Measurements from ENCODE around the gene PTX3.

PTX3 gene

GRCh38 chr3:157427901-157428300, 8.7 kb upstream of the PTX3 start:
- DNase-seq, result no peak

GRCh38 chr3:157428853-157429252, 7.8 kb upstream of the PTX3 start:
- no peak for DNase-seq

- no peak for DNase-seq
Observed at GRCh38 chr3:157429708-157430107, 6.9 kb upstream of the PTX3 start.

DNA sequence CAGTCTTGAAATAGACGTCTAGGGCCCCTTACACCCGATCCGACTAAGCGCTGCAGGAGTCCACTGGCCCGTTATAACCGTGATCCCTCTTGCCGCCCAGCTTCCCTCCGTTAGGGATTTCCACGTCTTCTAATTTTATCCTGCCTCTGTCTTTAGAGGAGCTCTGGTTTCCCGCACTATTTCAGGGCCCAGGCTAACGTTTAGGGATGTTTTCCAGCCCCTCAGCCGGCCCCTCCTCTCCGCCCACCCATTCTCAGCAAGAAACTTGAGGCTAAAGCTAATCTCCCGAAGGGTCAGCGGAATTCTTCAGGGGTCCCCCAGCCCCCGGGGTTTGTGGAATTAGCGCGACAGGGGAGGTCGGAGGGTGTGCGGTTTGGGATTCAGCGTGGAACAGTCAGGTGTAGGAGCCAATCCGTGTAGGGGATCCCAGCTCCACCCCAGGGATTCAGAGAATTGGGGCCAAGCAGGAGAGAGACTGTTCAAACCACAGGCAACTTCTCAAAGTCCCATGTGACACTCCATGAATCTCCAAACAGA, 1.6 kb downstream of the PTX3 start:
- no peak for DNase-seq

GRCh38 chr3:157441102-157441624, 4.5 kb downstream of the PTX3 start:
- DNase-seq, result no peak

DNA sequence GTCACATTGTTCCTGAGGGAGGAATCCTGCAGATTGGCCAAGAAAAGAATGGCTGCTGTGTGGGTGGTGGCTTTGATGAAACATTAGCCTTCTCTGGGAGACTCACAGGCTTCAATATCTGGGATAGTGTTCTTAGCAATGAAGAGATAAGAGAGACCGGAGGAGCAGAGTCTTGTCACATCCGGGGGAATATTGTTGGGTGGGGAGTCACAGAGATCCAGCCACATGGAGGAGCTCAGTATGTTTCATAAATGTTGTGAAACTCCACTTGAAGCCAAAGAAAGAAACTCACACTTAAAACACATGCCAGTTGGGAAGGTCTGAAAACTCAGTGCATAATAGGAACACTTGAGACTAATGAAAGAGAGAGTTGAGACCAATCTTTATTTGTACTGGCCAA, 6.1 kb downstream of the PTX3 start:
- DNase-seq, result no peak

DNA sequence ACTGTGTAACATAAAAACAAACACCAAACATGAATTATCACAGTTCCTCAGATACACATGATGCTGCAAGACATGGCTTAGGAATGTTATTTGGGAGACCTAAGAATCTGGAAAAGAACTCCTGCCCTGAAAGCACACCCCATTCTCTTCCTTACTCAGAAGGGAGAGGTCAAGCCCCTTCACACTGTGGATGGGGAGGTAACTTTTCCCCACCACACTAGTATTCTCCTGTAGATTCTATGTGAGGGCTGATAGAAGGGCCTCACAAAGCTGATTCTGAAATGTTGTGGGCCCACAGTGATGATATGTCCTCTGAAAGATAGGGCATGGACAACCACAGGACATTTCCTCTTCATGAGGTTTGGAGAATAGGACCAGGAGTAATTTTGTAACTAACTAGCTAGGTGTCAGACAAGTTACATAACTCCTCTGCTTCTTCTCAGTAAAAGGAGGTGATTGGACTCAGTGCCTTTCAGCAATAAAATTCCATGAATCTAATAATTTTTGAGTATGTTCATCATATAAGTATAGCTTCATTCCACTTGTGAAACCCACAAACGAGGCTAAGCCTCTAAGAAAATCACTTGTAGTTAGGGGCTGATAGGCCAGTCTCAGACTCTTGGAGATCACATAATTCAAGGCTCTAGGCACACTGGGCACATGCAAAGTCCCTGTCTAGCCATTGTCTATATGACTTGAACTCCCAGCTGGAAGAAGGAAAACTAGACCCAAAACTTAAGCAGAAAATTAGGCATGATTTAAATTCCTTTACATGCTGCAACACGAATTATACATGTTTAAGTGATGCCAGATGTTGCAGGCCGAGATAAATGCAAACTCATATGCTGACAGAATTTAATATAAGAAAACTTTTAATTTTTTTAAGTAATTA, 7.5 kb downstream of the PTX3 start:
- DNase-seq, result no peak

DNA sequence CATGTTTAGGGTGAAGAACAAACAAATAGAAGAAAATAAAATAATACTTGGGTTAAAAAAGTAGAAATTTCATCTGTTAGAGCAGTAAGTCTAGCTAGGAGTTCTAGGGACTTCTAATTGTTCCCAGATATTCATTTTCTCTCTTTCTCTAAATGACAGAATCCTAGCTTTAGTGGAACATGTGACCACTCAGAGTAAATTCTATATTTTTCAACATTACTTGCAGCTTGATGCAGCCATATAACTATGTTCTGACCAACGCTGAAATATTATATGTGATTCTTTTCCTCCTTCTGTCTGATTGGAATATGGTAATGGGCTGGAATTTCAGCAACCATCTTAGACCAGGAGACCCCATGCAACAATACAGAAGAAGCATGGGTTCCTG, 8.1 kb downstream of the PTX3 start:
- no peak for DNase-seq

DNA sequence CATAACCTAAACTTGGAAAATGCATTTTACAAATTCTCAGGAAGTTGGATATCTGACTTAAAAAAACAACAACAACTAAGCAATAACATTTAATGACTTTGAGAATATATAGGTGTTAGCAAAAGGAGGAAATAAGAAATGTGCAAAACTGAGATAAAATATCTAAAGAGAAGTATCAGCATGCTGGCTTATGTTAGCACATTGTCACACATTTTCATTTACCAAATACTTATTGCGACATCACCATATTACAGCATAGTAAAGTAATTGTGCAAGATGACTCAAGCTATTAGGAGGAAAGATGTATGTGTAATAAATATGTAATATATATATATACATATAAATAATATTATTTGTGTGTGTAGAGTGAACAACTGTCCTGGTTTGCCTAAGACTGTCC, 9.2 kb downstream of the PTX3 start:
- DNase-seq, result no peak

- no peak for DNase-seq
Observed at GRCh38 chr3:157447026-157447694, 10.5 kb downstream of the PTX3 start.

DNA sequence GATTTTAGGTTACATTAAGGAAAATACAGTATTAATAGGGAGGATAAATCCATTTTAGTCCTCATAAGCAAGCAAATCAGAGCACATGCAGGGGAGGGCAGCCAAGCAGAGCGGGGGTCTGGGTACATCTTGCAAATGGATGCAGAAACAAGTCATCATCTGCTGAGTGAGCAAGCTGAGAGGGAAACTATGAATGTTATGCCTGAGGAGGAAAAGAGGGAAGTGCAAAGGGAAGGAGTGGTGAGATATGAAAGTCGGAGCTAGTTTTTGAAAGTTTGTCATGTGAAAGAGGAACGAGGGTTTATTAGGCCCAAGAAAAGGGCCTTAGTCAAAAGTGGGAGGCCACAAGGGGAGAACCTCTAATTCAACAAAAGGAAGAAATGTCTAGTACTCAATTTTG, 15.4 kb downstream of the PTX3 start:
- no peak for DNase-seq

DNA sequence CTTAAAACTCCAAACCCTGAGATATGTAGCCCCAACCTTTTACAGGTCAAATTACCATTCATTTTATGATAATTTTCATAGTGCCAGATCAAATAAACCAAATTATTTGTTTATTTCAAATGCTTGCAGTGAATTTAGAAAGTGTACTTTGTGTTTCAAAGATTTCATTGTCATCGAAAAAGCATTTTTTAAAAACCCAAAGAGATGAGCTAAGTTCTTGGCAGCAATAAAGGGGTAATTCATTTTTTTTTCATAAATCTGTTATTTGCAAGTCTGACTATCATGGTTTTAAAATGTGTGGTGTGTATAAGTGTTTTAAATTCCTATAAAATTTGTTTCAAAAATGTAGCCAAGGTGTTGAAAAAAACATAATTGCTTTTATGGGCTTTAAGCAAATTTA, 17.2 kb downstream of the PTX3 start:
- DNase-seq, result no peak

DNA sequence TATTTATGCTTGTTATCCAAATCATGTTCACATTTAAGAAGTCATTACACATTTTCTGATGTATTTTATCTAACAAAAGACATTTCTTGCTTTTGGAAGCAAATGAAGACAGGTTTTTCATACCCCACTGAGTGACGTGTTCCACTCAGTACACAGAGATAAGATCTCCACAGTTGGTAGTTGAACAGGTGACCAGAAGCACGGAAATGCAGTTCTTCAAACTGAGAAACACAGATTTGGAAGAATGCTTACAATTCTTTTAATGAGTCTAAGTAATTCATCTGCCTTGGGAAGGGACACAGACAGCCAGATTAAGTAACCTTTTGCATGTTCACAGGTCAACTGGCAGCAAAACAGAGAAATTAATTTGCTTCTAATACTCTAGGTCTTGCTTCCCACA, 23.1 kb downstream of the PTX3 start:
- no peak for DNase-seq

- DNase-seq, result no peak
Observed at GRCh38 chr3:157460253-157460652, 23.6 kb downstream of the PTX3 start.

DNA sequence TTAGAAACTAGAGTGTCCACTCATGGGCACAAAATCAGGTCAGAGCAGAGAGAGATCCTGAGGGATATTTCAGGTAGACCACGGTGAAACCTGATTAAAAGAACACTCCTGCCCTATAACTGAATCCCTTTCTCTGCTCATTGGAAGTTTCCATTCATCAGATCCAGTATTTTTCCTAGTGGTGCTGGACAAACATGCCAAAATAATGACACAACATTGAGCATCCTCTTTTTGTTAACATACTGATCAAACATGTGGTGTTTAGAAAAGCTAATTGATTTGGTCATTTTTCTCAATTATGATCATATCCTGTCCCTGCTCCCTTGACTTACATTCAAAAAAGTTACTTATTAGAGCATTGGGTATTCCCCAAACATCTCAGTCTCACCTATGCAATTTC, 27.2 kb downstream of the PTX3 start:
- DNase-seq, result no peak

GRCh38 chr3:157464321-157464720, 27.7 kb downstream of the PTX3 start:
- DNase-seq, result no peak

DNA sequence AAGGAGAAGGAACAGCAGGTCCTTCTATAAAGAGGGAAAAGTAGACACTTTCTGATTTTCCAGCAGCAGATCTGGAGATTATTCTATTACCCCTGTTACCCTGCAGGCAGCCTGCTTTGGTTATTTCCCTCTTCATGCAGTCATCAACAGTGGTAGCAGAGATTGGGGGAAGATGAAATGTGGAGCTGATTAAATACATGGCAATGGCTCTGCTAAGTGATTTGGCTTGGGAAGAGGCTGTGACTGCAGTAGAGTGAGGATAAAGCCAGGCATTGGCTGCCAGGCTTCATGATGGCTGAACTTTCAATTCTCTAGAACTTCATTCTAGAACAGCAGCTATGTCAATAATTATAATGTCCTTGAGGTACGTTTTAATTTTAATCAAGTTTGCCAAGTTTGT, 29.1 kb downstream of the PTX3 start:
- no peak for DNase-seq

- DNase-seq, result no peak
Observed at GRCh38 chr3:157467200-157467599, 30.6 kb downstream of the PTX3 start.

DNA sequence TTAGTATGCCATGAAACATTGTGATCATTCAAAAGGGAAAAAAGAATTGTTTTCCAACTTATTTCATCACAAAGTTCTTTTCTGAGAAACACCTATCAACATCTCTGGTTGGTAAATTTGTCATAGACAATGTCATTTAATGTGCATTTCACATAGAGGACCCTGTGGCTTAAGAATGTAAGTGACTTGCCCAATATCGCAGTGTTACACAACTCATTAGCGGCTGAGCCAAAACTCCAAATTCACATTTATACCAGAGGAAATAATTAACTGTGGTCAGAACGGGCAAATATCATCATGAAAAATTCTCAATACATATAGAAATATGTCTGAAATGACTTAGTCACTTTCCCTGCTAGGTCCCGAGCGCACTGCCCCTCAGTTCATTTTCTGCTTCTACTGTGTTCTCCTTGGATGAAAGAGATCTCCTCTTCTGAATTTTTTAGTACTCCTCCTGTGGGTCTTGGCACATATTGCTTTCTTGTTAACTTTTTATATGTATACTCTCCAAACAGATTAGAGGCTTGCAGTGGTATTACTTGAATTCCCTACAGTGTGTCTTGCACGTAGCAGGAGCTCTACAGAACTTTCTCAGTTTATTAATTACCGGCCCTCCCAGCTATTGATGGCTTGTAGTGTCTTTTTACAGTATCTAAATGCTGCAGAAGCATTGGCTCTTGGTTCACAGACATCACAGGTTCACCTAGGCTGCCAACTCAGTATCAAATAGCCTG, 33.1 kb downstream of the PTX3 start:
- no peak for DNase-seq

- no peak for DNase-seq
Observed at GRCh38 chr3:157471064-157471463, 34.4 kb downstream of the PTX3 start.

GRCh38 chr3:157472648-157473047, 36.0 kb downstream of the PTX3 start:
- no peak for DNase-seq

DNA sequence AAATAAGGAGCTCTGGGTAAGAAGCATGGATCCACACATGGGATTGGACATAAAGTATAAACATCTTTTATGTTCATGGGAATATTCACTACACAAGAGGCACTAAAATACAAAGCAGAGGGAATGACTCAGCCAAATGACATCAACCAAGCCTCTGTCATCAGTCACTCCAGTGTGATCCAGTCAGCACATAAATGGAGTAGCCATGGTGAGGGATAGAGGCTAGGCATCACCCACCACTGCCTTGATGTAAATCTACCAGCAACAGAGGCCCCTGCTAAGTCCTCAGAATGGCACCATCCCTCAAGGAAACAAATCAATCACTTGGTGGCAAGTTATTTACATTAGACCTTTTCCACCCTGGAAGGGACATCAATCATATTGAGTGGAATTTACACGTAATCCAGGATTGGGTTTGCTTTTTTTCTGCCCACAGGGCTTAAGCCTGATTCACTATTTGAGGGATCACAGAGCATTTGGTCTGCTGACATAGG, 39.3 kb downstream of the PTX3 start:
- DNase-seq, result no peak

DNA sequence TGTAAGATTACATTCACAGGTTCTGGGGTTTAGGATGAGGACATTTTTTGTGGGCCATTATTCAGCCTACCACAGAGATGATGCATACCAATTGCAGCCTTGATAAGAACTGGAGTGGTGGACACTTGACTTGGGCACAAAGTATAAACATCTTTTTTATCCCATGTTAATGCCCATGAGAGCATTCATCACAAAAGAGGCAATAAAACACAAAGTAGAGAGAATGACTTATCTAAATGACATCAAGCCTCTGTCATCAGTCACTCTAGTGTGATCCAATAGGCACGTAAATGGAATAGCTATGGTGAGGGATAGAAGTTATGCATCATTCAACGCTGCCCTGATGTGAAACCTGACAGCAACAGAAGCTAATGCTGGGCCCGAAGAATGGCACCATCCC, 40.8 kb downstream of the PTX3 start:
- no peak for DNase-seq
